ENCODE measurements around the gene ETDC.
"Not testable (repeated sequence)": the region's sequence is repeated elsewhere in the genome, so short reads cannot be mapped to it uniquely, and the experiment has no call there.

Gene ETDC

GRCh38 chrX:135309430-135309923 lies at the start of gene ETDC:
Gene ETDC (plus strand): TSS chrX:135309480. CDS start chrX:135309480, 0 bp downstream.
- DNase-seq, result no peak

- DNase-seq, result not testable (repeated sequence)
These were observed 48.3 kb upstream of the ETDC start for GRCh38 chrX:135260976-135261375.

GRCh38 chrX:135263376-135263775 lies 45.9 kb upstream of the ETDC start:
- not testable (repeated sequence) for DNase-seq

GRCh38 chrX:135264206-135264605 lies 45.1 kb upstream of the ETDC start:
- no peak for DNase-seq

- DNase-seq, result no peak
These were observed 36.1 kb upstream of the ETDC start for GRCh38 chrX:135273162-135273561.

GRCh38 chrX:135275973-135276372 lies 33.3 kb upstream of the ETDC start:
- no peak for DNase-seq

GRCh38 chrX:135287266-135287823 lies 21.9 kb upstream of the ETDC start:
- no peak for DNase-seq

GRCh38 chrX:135295238-135295943 lies 13.9 kb upstream of the ETDC start:
- peak; percentile 38 for DNase-seq

GRCh38 chrX:135295944-135296305 lies 13.4 kb upstream of the ETDC start:
- DNase-seq, result no peak

GRCh38 chrX:135302269-135302873 lies 6.9 kb upstream of the ETDC start:
- no peak for DNase-seq

GRCh38 chrX:135304741-135305140 lies 4.5 kb upstream of the ETDC start:
- DNase-seq, result no peak

- DNase-seq, result no peak
These were observed 2.1 kb upstream of the ETDC start for GRCh38 chrX:135307171-135307570.

GRCh38 chrX:135308345-135308855 lies 880 bp upstream of the ETDC start:
- DNase-seq, result no peak

- no peak for DNase-seq
These were observed 6.6 kb downstream of the ETDC start for GRCh38 chrX:135315864-135316263.

- no peak for DNase-seq
These were observed 15.2 kb downstream of the ETDC start for GRCh38 chrX:135324463-135324862.

- DNase-seq, result not testable (repeated sequence)
These were observed 15.9 kb downstream of the ETDC start for GRCh38 chrX:135325036-135325818.

- DNase-seq, result peak; percentile 86
These were observed 18.0 kb downstream of the ETDC start for GRCh38 chrX:135327299-135327698.

GRCh38 chrX:135328421-135329005 lies 19.2 kb downstream of the ETDC start:
- no peak for DNase-seq

- DNase-seq, result no peak
These were observed 21.4 kb downstream of the ETDC start for GRCh38 chrX:135330706-135331105.

GRCh38 chrX:135331525-135331924 lies 22.2 kb downstream of the ETDC start:
- DNase-seq, result no peak

- peak; percentile 75 for DNase-seq
These were observed 31.6 kb downstream of the ETDC start for GRCh38 chrX:135340831-135341230.

GRCh38 chrX:135345107-135345589 lies 35.9 kb downstream of the ETDC start:
- peak; percentile 64 for DNase-seq

- DNase-seq, result no peak
These were observed 37.7 kb downstream of the ETDC start for GRCh38 chrX:135346975-135347374.
